Activated CD4-positive, alpha-beta memory T cell treated with anti-CD3 and anti-CD28 coated beads, Interleukin-2, amount 10 ng/mL, durations not matched to agents 7 days and 5 days (primary cell): ENCODE results near the gene IFI27L1. TPM values are rescaled to one million over a fixed set of nuclear protein-coding genes. Genes with fewer than 3 reads are reported as not detected.
A peak's percentile ranks its signal among the peaks of the same experiment; 100 is the strongest.

ENCODE experiments used
- CTCF ChIA-PET: fragments of 350-600 bp; sonication (Branson Sonifier 250); formaldehyde crosslinking; loops from one replicate; lab custom pipeline; 2021; ENCODE audit warnings: antibody characterized with exemption, inconsistent platforms; lab: Charles Lee
- POLR2A ChIA-PET: fragments of 350-600 bp; sonication (Branson Sonifier 250); formaldehyde crosslinking; loops from one replicate; lab custom pipeline; 2021; ENCODE audit warnings: antibody characterized with exemption; lab: Charles Lee
- DNase-seq: peaks from one replicate; pipeline ENCODE4 v3.0.0-alpha.2; 2020
- H3K27ac Mint-ChIP-seq: one replicate; pipeline ENCODE4 v1.8.0; 2021; ENCODE audit warnings: mild to moderate bottlenecking, mixed read lengths
- H3K27me3 Mint-ChIP-seq: one replicate; pipeline ENCODE4 v1.8.0; 2021; ENCODE audit warnings: mixed read lengths
- H3K36me3 Mint-ChIP-seq: one replicate; pipeline ENCODE4 v1.8.0; 2021; ENCODE audit warnings: low read depth, mixed read lengths
- H3K4me1 Mint-ChIP-seq: one replicate; pipeline ENCODE4 v1.8.0; 2021; ENCODE audit warnings: mixed read lengths
- H3K4me3 Mint-ChIP-seq: one replicate; pipeline ENCODE4 v1.8.0; 2021; ENCODE audit warnings: mild to moderate bottlenecking, mixed read lengths
- H3K9me3 Mint-ChIP-seq: one replicate; pipeline ENCODE4 v1.8.0; 2021; ENCODE audit warnings: mixed read lengths
- total RNA-seq, 2 experiments: library from RNA; stranded (reverse); gene quantifications; one replicate each; pipeline ENCODE4 v1.2.3, GENCODE V29; 2021

Gene IFI27L1
- total RNA-seq, 2 experiments from 2014 or later = 49.5 to 51.0 TPM

GRCh38 chr14:94111276-94112095 is 30.4 kb downstream of the IFI27L1 start:
- CTCF ChIA-PET = interaction anchor here (1.2 to 2.9 kb wide), 3 partner anchors 25 to 76 kb away, joined by 3 to 9 read pairs (median 5); no protein-coding TSS in a partner anchor
- H3K36me3 Mint-ChIP-seq = no peaks in the 10 kb centered on the region
- H3K4me1 Mint-ChIP-seq = peaks cover 24% of the 10 kb centered on the region
- POLR2A ChIA-PET = interaction anchor here (0.8 kb wide), 1 partner anchor 31 kb away, joined by 3 read pairs; the partner anchor contains the start of genes DDX24 and IFI27L1
- no peak for DNase-seq
- peaks cover 3% of the 10 kb centered on the region for H3K27me3 Mint-ChIP-seq
- peak overlapping the region; percentile 40 for H3K27ac Mint-ChIP-seq
- H3K9me3 Mint-ChIP-seq = no peaks in the 10 kb centered on the region
- peak overlapping the region; percentile 63 for H3K4me3 Mint-ChIP-seq

- Mint-ChIP-seq H3K27me3 (peaks cover 6% of the 10 kb centered on the region), H3K4me3 (peak overlapping the region; percentile 63), H3K4me1 (peaks cover 24% of the 10 kb centered on the region), H3K36me3 (no peaks in the 10 kb centered on the region), H3K9me3 (no peaks in the 10 kb centered on the region), H3K27ac (no peak overlapping the region)
- CTCF ChIA-PET = interaction anchor here (2.9 kb wide), 1 partner anchor 24 kb away, joined by 9 read pairs; no protein-coding TSS in a partner anchor
- no peak for DNase-seq
- POLR2A ChIA-PET = interaction anchor here (0.9 kb wide), 1 partner anchor 33 kb away, joined by 3 read pairs; no protein-coding TSS in a partner anchor
Observed at GRCh38 chr14:94112513-94113063, 31.5 kb downstream of the IFI27L1 start.

GRCh38 chr14:94113073-94113472 is 32.0 kb downstream of the IFI27L1 start:
- no peak for DNase-seq
- POLR2A ChIA-PET = interaction anchor here (0.9 kb wide), 1 partner anchor 34 kb away, joined by 3 read pairs; no protein-coding TSS in a partner anchor
- Mint-ChIP-seq H3K27me3 (peaks cover 6% of the 10 kb centered on the region), H3K36me3 (no peaks in the 10 kb centered on the region), H3K27ac (no peak overlapping the region), H3K4me3 (no peak overlapping the region), H3K4me1 (peaks cover 26% of the 10 kb centered on the region), H3K9me3 (no peaks in the 10 kb centered on the region)
- CTCF ChIA-PET = interaction anchor here (2.9 kb wide), 1 partner anchor 23 kb away, joined by 9 read pairs; no protein-coding TSS in a partner anchor

GRCh38 chr14:94113490-94113889 is 32.4 kb downstream of the IFI27L1 start:
- ChIA-PET POLR2A (interaction anchor here (2.2 kb wide), 1 partner anchor 32 kb away, joined by 6 read pairs; the partner anchor contains the start of genes DDX24 and IFI27L1), CTCF (interaction anchor here (2.9 kb wide), 1 partner anchor 23 kb away, joined by 9 read pairs; no protein-coding TSS in a partner anchor)
- no peak overlapping the region for H3K27ac Mint-ChIP-seq
- peaks cover 26% of the 10 kb centered on the region for H3K4me1 Mint-ChIP-seq
- no peak overlapping the region for H3K4me3 Mint-ChIP-seq
- no peak for DNase-seq
- H3K36me3 Mint-ChIP-seq = no peaks in the 10 kb centered on the region
- H3K9me3 Mint-ChIP-seq = no peaks in the 10 kb centered on the region
- H3K27me3 Mint-ChIP-seq = peaks cover 6% of the 10 kb centered on the region

- Mint-ChIP-seq H3K4me3 (no peak overlapping the region), H3K9me3 (peaks cover 1% of the 10 kb centered on the region), H3K27ac (no peak overlapping the region), H3K27me3 (peaks cover 6% of the 10 kb centered on the region), H3K4me1 (peaks cover 26% of the 10 kb centered on the region), H3K36me3 (no peaks in the 10 kb centered on the region)
- DNase-seq = no peak
- CTCF ChIA-PET = interaction anchor here (1.3 to 2.9 kb wide), 2 partner anchors 22 kb away, joined by 3 to 9 read pairs; no protein-coding TSS in a partner anchor
- POLR2A ChIA-PET = interaction anchor here (2.2 kb wide), 1 partner anchor 33 kb away, joined by 6 read pairs; the partner anchor contains the start of genes DDX24 and IFI27L1
Observed at GRCh38 chr14:94113908-94114588, 32.9 kb downstream of the IFI27L1 start.

- no peak overlapping the region for H3K27ac Mint-ChIP-seq
- no peaks in the 10 kb centered on the region for H3K36me3 Mint-ChIP-seq
- no peak for DNase-seq
- H3K4me3 Mint-ChIP-seq = no peak overlapping the region
- peaks cover 26% of the 10 kb centered on the region for H3K4me1 Mint-ChIP-seq
- ChIA-PET POLR2A (interaction anchor here (1.2 to 2.2 kb wide), 2 partner anchors 14 to 34 kb away, joined by 3 to 6 read pairs; partner anchors contain the start of genes DDX24, IFI27L1 and IFI27L2), CTCF (interaction anchor here (0.9 to 1.6 kb wide), 4 partner anchors 18 to 372 kb away, joined by 3 read pairs; no protein-coding TSS in a partner anchor)
- peaks cover 5% of the 10 kb centered on the region for H3K9me3 Mint-ChIP-seq
- peaks cover 9% of the 10 kb centered on the region for H3K27me3 Mint-ChIP-seq
Observed at GRCh38 chr14:94114589-94115057, 33.5 kb downstream of the IFI27L1 start.

- Mint-ChIP-seq H3K4me1 (peaks cover 24% of the 10 kb centered on the region), H3K9me3 (peaks cover 7% of the 10 kb centered on the region), H3K27ac (no peak overlapping the region), H3K27me3 (peaks cover 10% of the 10 kb centered on the region), H3K4me3 (no peak overlapping the region), H3K36me3 (no peaks in the 10 kb centered on the region)
- CTCF ChIA-PET = interaction anchor here (0.9 to 1.6 kb wide), 4 partner anchors 17 to 371 kb away, joined by 3 read pairs; no protein-coding TSS in a partner anchor
- no peak for DNase-seq
- POLR2A ChIA-PET = interaction anchor here (1.2 to 2.2 kb wide), 3 partner anchors 13 to 34 kb away, joined by 3 to 6 read pairs (median 3); partner anchors contain the start of genes DDX24, IFI27L1 and IFI27L2
Observed at GRCh38 chr14:94115058-94115591, 34.0 kb downstream of the IFI27L1 start.

- CTCF ChIA-PET = interaction anchor here (0.9 to 1.6 kb wide), 3 partner anchors 17 to 371 kb away, joined by 3 read pairs; no protein-coding TSS in a partner anchor
- Mint-ChIP-seq H3K4me1 (peaks cover 21% of the 10 kb centered on the region), H3K36me3 (no peaks in the 10 kb centered on the region), H3K4me3 (no peak overlapping the region), H3K9me3 (peaks cover 9% of the 10 kb centered on the region), H3K27ac (no peak overlapping the region), H3K27me3 (peaks cover 12% of the 10 kb centered on the region)
- POLR2A ChIA-PET = interaction anchor here (1.2 to 2.2 kb wide), 3 partner anchors 12 to 35 kb away, joined by 3 to 6 read pairs (median 3); partner anchors contain the start of genes DDX24, IFI27L1 and IFI27L2
- no peak for DNase-seq
Observed at GRCh38 chr14:94115631-94116030, 34.5 kb downstream of the IFI27L1 start.

- DNase-seq = no peak
- Mint-ChIP-seq H3K27ac (no peak overlapping the region), H3K4me1 (peaks cover 21% of the 10 kb centered on the region), H3K4me3 (no peak overlapping the region), H3K36me3 (no peaks in the 10 kb centered on the region), H3K27me3 (peaks cover 15% of the 10 kb centered on the region), H3K9me3 (peaks cover 12% of the 10 kb centered on the region)
- POLR2A ChIA-PET = interaction anchor here (1.2 kb wide), 1 partner anchor 11 kb away, joined by 3 read pairs; no protein-coding TSS in a partner anchor
- CTCF ChIA-PET = no interaction called here
Observed at GRCh38 chr14:94116701-94117100, 35.6 kb downstream of the IFI27L1 start.

- DNase-seq = no peak
- no peaks in the 10 kb centered on the region for H3K36me3 Mint-ChIP-seq
- H3K4me1 Mint-ChIP-seq = peaks cover 17% of the 10 kb centered on the region
- H3K27me3 Mint-ChIP-seq = peaks cover 15% of the 10 kb centered on the region
- H3K4me3 Mint-ChIP-seq = no peak overlapping the region
- no peak overlapping the region for H3K27ac Mint-ChIP-seq
- POLR2A ChIA-PET = no interaction called here
- H3K9me3 Mint-ChIP-seq = peaks cover 12% of the 10 kb centered on the region
- CTCF ChIA-PET = interaction anchor here (1.4 kb wide), 1 partner anchor 21 kb away, joined by 3 read pairs; no protein-coding TSS in a partner anchor
Observed at GRCh38 chr14:94117856-94118255, 36.7 kb downstream of the IFI27L1 start.

- Mint-ChIP-seq H3K36me3 (no peaks in the 10 kb centered on the region), H3K4me3 (no peak overlapping the region), H3K9me3 (peaks cover 12% of the 10 kb centered on the region), H3K4me1 (peaks cover 13% of the 10 kb centered on the region), H3K27ac (no peak overlapping the region), H3K27me3 (peaks cover 14% of the 10 kb centered on the region)
- ChIA-PET CTCF (no interaction called here), POLR2A (no interaction called here)
- no peak for DNase-seq
Observed at GRCh38 chr14:94119071-94119470, 38.0 kb downstream of the IFI27L1 start.
